Right renal cortex interstitium (tissue), 3 donors: Measurements from ENCODE around the gene MOCS1. TPM values are rescaled to one million over a fixed set of nuclear protein-coding genes. Genes with fewer than 3 reads are reported as not detected.

ENCODE experiments used
- DNase-seq, 3 donors: peaks; one replicate each; pipeline ENCODE4 v3.0.0-alpha.2; 2013; ENCODE audit warnings: low read depth in 3 of 3, low spot score in 2 of 3
- polyA plus RNA-seq, 3 donors: library from polyadenylated mRNA; unstranded; fragments of 120-200 nt; gene quantifications; one replicate each; pipeline ENCODE4 v1.2.1, GENCODE V29; 2013; ENCODE audit not compliant: insufficient read length in 3 of 3

Gene MOCS1
- polyA plus RNA-seq, 3 donors: 10.3 to 12.3 (median 10.6) TPM

DNA sequence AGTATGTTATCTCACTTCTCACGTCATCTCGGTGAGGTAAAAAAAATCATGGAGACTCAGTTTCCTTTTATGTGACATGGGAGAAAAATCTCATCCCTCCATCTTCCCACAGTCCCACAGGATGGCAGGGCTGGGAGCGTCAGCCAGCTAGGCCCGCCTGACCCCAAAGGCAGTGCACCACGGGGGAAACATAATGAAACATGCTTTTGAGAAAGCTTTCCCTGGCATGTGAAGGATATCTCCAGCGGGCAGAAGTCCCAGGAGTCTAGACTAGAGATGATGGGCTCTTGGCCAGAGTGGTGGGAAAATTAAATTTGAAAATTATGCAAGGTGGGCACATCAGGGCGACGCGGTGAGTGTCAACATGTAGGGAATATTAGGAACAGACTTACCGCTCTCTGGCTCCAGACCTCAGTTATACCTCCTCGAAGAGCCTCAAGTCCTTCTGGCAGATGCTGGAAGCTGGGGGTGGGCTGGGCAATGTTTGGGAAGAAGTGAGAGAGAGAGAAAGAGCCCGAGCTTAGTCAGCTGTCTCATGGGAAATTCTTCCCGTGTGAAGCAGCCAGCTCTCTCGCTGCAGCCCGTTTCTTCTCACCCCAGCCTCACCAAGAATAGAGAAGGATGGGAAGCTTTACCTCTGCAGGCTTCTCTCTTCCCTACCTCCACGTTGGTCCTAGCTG, 52.3 kb downstream of the MOCS1 start:
- no peak for DNase-seq

DNA sequence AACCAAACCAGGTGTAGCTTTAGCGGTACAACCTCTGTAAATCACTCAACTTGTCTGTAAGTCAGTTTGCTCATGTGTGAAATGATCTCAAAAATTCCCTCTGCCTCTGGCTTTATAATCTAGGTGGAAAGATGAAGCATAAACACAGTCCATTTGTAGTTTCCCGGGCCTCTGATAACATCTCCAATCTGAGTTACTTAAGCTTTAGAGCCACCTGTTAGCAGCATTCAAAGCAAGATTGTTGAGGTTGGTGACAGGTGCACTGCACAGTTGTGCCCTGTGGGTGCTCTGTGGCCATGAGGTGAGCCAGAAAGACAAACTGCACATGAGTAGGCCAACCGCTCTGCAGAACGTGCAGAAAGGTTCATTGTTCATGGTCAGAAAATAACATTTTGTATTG, 53.7 kb downstream of the MOCS1 start:
- no peak for DNase-seq

DNA sequence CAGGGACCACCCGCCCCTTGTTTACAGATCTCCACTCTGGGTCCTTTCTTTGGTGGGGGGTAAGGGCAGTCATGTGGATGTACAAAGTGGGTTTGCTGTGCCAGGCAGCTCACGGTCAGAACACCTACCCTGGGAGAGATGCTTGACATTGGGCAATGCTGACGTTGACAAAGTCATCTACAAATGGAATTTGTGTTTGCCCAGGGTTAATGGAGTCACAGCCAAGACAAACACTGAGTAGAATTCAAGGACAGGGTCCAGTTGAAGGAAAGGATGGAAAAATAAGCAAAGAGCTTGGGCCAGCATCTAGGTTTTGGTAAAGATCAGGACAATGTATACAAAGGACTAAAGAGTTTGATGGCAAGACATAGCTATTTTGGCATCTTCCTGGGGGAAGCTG, 54.7 kb downstream of the MOCS1 start:
- DNase-seq: no peak

DNA sequence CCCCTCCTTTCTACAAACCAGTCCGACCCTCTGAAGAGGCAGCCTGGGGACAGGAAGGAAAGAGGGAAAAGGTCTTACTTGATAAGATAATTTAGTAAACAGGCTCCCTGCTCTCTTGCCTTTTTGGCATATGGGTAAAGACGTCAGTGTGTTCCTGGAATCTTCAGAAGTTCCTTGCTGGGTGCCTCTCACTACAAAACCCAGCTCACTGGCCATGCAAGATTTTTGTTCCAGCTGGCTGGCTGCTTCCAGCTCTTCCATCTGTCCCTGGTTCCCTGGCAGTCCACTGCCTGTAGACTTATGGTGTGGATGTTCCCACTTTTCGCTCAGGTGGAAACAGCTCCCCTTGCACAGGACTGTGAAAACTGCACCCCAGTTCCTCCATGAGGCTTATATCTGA, 57.4 kb downstream of the MOCS1 start:
- no peak for DNase-seq

DNA sequence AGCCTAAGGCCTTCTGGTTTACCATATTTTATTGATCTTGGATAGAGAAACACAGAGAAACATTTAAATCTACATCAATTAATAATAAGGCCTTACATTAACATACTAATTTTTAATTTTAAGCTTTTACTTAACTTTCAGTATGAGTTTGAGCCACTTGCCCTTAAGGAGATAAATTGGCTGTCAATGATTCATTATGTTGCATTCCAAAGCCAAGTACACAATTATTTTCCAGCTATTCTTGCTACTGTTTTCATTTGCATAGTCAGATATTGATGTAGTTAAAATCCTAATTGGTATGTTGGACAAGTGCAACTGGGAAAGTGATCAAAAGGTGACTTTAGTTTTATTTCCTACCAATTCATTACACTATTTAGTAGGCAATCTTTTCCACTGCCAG, 58.2 kb downstream of the MOCS1 start:
- no peak for DNase-seq

DNA sequence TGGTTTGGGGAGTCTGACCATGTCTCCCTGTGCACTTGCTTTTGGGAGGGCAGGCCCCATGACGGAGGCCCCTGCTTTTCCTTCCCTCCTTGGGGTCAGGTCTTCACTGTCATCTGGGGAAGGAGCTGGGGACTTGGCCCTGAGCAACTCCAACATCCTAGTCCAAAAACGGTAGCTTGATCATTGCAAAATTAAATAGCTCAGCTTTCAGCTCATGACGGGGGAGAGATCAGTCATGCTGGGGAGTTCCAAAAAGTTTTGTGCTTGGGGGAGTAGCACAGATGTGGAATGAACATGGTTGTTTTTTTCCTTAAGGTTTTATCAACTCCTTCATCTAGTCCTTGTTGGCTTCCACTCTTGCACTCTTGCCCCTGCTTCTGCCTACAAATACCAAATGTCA, 60.8 kb downstream of the MOCS1 start:
- DNase-seq: no peak

DNA sequence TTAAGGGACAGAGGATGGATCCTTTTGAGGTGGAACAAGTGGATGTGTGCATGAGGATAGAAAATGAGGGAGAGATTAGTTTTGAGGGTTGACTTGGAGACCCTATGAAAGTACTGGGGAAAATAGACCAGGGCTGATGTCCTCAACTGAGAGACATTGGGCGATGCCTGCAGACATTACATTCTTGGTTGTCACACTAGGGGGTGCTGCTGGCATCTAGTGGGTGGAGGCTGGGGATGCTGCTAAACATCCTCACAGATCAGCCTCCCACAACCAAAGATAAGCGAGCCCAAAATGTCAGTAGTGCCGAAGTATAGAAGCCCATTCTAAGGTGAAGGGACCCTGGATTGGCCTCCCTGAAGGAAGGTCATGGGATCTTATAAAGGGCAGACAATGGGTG, 63.3 kb downstream of the MOCS1 start:
- DNase-seq: no peak

DNA sequence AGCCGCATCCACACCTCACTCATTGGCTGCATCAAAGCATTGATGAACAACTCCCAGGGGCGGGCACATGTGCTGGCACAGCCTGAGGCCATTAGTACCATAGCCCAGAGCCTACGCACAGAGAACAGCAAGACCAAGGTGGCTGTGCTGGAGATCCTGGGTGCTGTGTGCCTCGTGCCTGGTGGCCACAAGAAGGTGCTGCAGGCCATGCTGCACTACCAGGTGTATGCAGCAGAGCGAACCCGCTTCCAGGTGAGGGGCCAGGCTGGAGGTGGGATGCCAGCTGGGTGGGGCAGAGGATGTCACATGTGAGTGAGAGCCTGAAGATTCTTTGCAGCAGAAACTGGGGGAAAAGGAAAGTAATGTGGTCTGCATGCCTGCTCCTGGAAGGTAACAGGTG, 66.7 kb downstream of the MOCS1 start:
- DNase-seq: no peak

DNA sequence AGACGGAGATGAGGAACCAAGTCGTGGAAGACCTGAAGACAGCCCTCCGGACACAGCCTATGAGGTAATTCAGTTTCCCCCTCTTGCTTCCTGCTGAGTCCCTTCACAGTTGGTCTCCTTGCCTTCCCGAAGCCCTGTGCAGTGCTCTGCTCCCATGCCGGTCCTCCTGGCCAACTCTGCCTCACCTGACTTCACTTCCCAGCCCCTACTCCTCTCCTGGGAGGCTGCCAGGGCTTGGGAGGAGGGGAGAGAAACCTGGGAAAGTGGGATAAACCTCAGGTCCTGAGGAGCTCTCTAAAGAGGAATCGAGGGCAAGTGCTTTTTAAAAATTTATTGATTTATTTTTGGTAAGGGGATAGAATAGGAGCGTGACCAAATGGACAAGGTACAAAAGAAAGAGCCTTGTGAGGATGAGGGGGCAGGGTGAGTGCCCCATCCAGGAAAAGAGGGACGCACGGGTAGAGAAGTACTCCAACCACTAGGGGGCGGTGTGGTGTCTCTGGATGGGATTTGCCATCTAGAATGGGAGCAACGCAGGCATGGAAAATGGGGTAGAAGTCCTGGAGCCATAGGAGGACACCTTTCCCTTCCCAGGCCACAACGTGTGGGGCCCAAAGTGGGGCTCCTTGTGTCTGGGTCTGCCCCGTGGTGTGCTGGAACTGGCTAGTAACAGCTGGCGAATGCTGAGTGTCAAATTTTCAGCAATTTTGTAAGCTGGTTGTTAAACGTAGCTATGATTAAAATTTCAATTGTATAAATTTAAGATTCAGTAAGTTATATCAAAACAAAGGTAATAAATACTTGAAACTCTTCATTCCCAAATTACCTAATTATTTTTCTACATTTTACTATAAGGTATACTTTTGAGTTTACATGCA, 69.0 kb downstream of the MOCS1 start:
- no peak for DNase-seq

DNA sequence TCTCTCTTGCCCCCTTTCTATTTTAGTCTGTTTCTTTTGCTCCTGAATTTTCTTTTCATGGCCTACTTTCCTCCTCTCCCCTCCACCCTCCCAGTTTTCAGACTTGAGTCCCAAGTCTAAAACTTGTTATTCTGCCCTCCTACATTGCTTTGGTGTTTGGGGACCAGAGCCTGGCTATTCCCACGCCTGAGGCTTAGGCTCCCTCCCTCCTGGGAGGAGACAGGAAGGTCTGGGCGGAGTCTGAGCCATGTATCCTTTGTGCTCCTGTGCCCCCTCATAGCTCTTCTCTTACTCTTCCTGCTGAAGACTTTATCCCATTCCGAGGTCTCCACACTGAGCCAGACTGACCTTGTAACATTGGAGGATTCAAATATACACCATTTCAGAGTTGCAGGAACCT, 72.6 kb downstream of the MOCS1 start:
- no peak for DNase-seq

DNA sequence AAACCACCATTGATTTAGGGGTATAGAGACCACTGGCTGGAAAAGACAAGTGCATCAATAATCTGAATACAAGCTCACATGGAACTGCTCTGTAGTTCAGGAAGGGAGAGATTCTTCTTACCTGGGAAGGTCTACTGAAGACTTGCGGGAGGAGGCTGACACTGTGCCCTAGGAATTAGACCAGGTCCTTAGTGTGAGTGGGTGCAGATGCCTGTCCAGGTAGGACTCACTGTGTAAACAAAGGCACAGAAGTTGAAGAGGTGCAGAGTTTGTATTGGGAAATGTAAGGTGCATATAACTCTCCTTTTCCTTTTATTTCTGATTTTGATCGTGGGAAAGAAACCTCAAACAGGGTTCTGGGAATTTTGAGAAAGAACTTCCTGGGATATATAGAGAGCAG, 75.2 kb downstream of the MOCS1 start:
- no peak for DNase-seq

DNA sequence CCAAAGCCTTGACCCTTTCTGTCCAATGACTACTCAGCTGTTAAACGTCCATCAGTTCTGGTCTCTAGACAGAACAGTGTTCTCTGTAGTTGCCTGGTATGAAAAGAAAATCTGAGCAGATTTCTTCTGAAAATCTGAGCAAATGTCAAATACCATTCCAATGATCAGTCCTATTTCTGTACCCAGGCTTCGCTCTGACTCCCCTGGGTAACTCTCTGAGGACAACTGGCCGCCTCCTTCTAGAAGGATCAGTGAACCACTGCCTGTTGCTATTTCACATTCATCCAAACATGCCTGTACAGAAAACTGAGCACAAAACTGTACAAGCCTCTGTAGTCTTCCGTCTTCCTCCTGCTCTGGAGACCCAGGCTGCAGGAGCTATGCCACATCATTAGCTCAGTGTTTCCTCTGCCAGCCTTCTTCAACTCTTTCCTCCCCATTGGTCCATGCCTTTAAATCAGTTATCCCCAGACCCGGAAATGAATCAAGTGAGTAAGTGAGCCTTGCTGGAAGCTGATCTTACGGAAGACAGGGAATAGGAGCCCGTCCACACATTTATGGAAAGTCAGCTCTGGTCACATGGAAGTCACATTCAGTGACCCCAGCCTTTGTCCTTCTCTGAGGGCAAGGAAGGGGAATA, 78.8 kb downstream of the MOCS1 start:
- no peak for DNase-seq

Other genes with a start within 250 kb of the MOCS1 start
- 1 to 10 TPM; 3.9 to 4.7 (median 4.4) TPM for gene KIF6, start 209.1 kb downstream of the MOCS1 start, polyA plus RNA-seq
- 10 to 100 TPM; 23.8 to 29.2 (median 24.9) TPM for gene DAAM2, start 142.1 kb downstream of the MOCS1 start, polyA plus RNA-seq